Stimulated activated CD4-positive, alpha-beta T cell treated with anti-CD3 and anti-CD28 coated beads, Interleukin-12 subunit alpha, Interleukin-12 subunit beta, amount 100 ng/mL, for 48 hours (primary cell): ENCODE data around the gene RET.

Source experiments
- DNase-seq, 3 donors: peaks; one replicate each; pipeline ENCODE4 v3.0.0-alpha.2; 2020; ENCODE audit warnings: low read depth in 2 of 3, low spot score in 1 of 3

RET gene

GRCh38 chr10:43044448-43044921 is 32.4 kb upstream of the RET start:
- DNase-seq = no peak

DNA sequence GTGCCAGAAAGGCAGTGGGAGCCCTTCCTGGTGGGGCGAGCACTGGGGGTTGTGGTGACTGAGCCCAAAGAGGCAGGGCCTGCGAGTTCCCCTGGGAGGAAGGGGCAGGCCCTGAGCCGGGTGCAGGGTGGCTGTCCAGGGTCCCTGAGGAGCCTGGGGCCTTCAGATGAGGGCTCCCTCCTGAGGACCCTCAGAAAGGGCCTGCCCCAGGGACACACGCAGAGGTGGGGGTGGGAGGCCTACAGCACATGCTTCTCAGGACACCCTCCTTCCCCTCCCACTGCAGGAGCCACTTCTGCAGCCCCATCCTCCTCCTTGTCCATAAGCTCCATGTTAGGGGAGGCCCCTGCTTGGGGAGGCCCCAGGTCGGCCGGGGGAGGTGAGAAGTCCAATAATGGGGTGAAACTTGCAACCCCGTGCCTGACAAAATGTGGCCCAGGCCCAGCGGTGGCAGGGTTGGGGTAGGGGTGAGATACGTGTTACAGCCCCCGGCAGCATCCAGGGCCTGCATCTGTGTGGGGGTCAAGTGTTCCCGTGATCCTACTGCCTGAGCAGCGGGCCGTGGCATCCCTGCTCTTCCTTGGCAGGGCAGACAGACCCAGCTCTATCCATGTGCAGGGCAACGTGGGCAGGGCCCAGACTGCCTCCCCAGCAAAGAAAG is 31.8 kb upstream of the RET start:
- no peak for DNase-seq

GRCh38 chr10:43045631-43046287 is 31.1 kb upstream of the RET start:
- DNase-seq = no peak

GRCh38 chr10:43046288-43046991 is 30.4 kb upstream of the RET start:
- no peak for DNase-seq

DNA sequence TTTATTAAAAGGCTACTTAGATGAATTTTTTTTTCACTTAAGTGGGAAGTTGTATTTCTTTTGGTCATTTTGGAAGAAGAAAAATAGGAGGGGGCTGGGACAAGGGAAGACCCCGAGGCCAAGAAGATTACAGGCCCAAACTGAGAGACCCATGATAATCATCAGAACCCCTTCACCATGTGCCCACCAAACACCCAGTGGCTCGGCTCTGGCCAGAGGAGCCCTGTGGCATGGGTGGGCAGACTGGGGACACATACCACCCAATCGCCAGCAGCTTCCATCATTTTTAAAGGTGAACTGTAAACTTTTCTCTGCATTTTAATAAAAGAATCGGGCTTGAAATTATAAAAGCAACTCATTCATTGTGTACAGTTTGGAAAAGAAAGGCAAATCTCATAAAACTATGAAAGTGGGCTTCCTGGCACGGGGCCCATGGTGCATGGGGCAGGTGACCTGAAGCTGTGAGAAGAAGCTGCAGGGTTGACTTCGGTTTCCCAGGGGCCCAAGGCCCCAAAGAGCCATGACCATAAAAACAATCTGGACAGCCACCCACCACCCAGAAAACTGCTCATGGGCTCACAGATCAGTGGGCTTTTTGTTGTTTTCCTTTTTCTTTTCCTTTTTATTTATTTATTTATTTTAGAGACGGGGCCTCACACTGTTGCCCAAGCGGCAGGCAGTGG is 29.4 kb upstream of the RET start:
- DNase-seq = no peak

DNA sequence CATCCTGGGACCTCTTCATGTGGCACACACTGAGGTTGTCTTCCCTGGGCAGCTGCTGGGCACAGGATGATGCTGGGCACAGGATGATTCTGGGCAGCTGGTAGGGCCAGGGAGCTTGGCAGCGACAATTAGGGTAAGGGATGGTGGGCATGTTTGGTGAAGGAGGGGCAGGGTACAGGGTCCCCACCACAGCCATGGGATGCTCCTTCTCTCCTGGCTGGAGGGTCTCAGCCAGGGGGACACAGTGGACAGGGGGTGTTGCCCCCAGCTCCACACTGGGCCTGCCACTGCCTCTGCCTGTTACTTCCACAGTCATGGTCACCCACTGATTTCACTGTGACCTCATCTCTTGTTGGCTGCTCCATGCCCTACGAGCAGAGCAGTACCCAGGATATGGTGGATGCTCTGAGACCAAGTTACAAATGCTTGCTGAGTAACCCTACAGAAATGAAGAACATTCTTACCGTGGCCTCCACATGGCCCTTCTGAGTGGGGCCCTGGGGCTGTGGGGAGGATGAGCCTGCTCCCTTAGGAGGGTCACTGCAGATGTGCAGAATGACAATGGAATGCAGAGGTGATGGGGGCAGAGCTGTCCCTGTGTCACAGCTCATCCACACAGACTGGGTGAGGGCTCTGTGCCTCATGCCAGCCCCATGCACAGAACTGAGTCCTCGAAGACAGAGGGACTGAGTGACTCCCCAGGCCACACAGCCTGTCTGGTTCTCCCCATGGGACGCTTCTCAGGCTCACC is 28.4 kb upstream of the RET start:
- no peak for DNase-seq

- DNase-seq = no peak
Measured at GRCh38 chr10:43049081-43049551, 27.8 kb upstream of the RET start.

- no peak for DNase-seq
Measured at GRCh38 chr10:43050011-43050410, 26.9 kb upstream of the RET start.

DNA sequence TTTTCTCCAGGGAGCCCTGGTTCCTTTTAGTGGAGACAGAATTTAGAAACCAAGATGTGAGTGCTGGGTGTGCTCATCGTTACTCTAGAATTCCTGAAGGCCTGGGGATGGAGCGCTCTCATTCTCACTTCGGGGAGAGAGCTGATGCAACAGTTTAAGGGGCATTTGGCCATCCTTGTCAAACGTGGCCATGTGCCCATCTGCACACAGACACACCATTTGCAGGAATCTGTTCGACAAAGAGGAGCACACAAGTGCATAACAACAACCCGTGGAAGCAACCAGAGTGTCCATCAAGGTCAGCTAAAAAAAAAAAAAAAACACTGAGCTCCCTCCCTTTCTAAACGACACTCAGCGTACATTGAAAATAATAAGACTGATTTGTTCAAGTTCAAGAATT is 23.0 kb upstream of the RET start:
- DNase-seq = no peak

DNA sequence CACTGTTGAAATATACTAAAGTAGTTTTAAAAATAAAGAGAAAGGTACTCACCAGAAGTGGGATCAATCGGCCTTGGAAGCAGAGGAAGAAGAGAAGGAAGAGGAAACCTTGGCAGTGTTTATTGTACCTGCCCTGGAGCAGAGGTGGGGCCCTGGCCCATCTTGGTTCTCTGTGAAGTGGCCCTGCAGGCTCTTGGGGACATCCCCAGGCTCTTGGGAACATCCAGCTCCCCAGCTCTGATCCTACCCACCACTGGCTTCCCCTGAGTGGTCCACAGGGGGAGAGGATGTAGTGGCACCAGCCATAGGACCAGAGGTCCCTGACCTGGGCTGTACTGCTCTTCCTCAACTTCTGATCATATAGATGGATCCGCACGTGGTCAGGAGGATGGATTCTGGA is 22.3 kb upstream of the RET start:
- no peak for DNase-seq

DNA sequence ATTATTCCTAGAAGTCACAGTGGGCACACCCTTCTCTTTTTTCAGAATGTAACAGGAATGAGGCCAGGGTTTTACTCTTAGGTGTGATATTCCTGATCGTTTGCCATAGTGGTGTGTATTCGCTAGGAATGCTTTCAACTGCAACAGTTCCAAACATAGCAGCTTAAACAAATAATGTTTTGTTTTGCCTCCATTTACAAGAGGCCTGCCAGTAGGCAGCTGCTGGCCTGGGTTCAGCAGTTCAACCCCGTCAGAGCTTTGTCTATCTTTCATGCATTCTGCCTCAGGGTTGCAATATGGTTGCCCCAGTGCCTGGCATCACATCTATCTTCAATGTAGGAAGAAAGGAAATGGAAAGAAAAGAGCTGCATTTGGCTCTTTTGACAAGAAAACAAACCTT is 21.7 kb upstream of the RET start:
- no peak for DNase-seq

DNA sequence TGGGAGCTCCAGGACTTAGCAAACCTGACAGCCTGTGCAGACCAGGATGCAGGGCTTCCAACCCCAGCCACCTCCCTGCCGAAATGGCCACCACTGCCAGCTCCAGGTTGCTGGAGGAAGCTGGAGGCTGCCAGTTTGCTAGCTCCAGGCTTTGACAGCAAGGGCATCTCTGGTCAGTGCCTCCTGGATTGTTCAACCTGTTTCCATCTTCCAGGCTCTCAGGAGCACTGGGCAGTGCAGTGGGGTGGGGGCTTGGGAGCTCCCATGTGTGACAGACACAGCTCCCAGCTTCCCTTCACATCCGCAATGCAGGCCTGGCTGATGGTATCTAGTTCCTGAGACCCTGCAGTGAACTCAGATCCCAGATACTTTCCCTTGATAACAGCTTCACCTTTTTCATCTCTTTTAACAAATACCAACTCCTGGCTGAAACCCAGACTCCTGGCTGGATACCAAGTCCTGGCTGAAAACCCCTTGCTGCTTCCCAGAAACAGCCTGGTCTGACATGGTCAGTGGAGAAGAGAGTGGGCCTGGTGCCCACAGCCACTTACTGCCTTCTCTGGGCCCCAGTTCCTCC is 20.8 kb upstream of the RET start:
- no peak for DNase-seq

- no peak for DNase-seq
Measured at GRCh38 chr10:43056568-43057011, 20.3 kb upstream of the RET start.

DNA sequence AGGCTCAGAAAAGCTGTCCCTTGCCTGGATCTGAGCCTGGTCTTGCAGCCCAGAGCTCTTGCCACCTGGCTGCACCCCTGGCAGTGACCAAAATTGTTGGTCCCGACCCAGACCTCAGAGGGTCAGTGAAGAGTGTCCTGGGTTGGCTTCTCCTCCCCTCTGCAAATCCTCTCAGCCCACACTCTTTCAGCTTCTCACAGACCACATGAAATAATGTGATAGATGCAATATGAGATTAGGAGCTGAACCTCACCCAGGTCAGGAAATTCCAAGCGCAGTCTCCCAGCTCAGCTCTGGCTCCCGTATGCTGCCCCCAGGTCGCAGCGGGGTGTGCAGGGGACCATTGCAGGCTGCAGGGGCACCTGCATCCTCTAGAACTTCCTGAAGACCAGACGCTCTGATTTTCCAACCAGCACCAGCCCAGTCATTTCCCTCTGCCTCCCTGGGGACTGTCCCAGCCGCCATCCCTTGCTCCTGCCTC is 19.6 kb upstream of the RET start:
- no peak for DNase-seq

DNA sequence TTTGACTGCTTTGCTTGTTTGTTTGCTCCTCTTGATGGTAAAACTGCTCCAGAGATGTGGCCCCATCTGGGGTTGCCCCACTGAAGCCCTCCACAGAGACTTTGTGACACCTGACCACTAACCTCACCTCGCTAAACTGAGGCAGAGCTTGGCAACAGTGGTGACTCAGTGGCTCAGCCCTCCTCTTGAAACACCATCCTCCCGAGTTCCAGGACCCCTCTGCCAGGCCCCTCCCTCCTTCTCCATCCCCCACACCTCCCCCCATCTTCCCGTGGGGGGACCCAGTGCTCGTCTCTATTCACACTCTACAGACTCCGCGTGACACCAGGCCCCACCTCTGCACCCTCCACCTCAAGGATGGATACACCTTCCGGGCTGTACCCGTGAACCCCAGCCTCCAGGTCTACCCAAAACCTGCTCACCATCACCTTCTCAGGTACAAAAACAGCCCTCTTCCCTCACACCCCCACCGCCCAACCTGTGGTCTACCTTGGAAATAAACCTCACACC is 19.0 kb upstream of the RET start:
- DNase-seq = no peak

- DNase-seq = no peak
Measured at GRCh38 chr10:43058716-43059335, 18.0 kb upstream of the RET start.

- DNase-seq = no peak
Measured at GRCh38 chr10:43059336-43059720, 17.5 kb upstream of the RET start.

GRCh38 chr10:43059828-43060227 is 17.0 kb upstream of the RET start:
- DNase-seq = no peak

GRCh38 chr10:43060291-43060690 is 16.6 kb upstream of the RET start:
- DNase-seq = no peak

GRCh38 chr10:43061331-43061730 is 15.5 kb upstream of the RET start:
- DNase-seq = no peak
